WTC11 (cell line): ENCODE data around the gene GRIPAP1. TPM values are rescaled to one million over a fixed set of nuclear protein-coding genes. Genes with fewer than 3 reads are reported as not detected.

Experiments
- ATAC-seq: fragments of 200-7000 bp; cut with Tn5 transposase; 2 replicates; pipeline ENCODE4 v1.10.0; 2021; ENCODE audit warnings: mild to moderate bottlenecking, moderate library complexity
- CTCF ChIA-PET: fragments of 300-600 bp; sonication (Branson Sonifier 250); formaldehyde crosslinking; loops from one replicate; lab custom pipeline; 2021; ENCODE audit warnings: antibody characterized with exemption; lab: Charles Lee
- POLR2A ChIA-PET: fragments of 350-600 bp; sonication (Branson Sonifier 250); formaldehyde crosslinking; loops from one replicate; lab custom pipeline; 2021; ENCODE audit warnings: antibody characterized with exemption; lab: Charles Lee
- DNase-seq: peaks from one replicate; pipeline ENCODE4 v3.0.0; 2021; ENCODE audit warnings: low spot score
- H3K27ac Mint-ChIP-seq: 2 replicates; pipeline ENCODE4 v1.8.0; 2021; ENCODE audit warnings: mixed read lengths
- H3K27me3 Mint-ChIP-seq: 2 replicates; pipeline ENCODE4 v1.8.0; 2021; ENCODE audit warnings: low read depth, mild to moderate bottlenecking, moderate library complexity, mixed read lengths
- H3K36me3 Mint-ChIP-seq: 2 replicates; pipeline ENCODE4 v1.8.0; 2021; ENCODE audit warnings: mixed read lengths
- H3K4me1 Mint-ChIP-seq: 2 replicates; pipeline ENCODE4 v1.8.0; 2022; ENCODE audit warnings: mixed read lengths
- H3K4me3 Mint-ChIP-seq: 2 replicates; pipeline ENCODE4 v1.8.0; 2021; ENCODE audit warnings: mild to moderate bottlenecking, moderate library complexity, mixed read lengths
- H3K9me3 Mint-ChIP-seq: 2 replicates; pipeline ENCODE4 v1.8.0; 2021; ENCODE audit warnings: mixed read lengths
- AFF4 ChIP-seq: sonication (generic); formaldehyde crosslinking; IDR thresholded peaks from 2 replicates; pipeline ENCODE4 v1.8.1; 2023; ENCODE audit warnings: mild to moderate bottlenecking, missing genetic modification reagents, borderline replicate concordance
- AR ChIP-seq: fragments of 250-450 bp; sonication (Bioruptor Pico); IDR thresholded peaks from 2 replicates; pipeline ENCODE4 v1.9.0; 2021; ENCODE audit warnings: mild to moderate bottlenecking
- ATF3 ChIP-seq: sonication (generic); formaldehyde crosslinking; conservative IDR thresholded peaks from 2 replicates; pipeline ENCODE4 v1.8.1; 2022; ENCODE audit warnings: mild to moderate bottlenecking, missing genetic modification reagents
- CBFB ChIP-seq: sonication (generic); formaldehyde crosslinking; IDR thresholded peaks from 2 replicates; pipeline ENCODE4 v1.8.1; 2022; ENCODE audit warnings: mild to moderate bottlenecking, low read depth, missing genetic modification reagents
- CDX4 ChIP-seq: fragments of 250-450 bp; sonication (Bioruptor Pico); IDR thresholded peaks from 2 replicates; pipeline ENCODE4 v1.9.0; 2021; ENCODE audit warnings: moderate library complexity, mild to moderate bottlenecking, inconsistent platforms, borderline replicate concordance
- E2F1 ChIP-seq: sonication (generic); formaldehyde crosslinking; IDR thresholded peaks from 2 replicates; pipeline ENCODE4 v1.8.0; 2022; ENCODE audit warnings: mild to moderate bottlenecking, missing genetic modification reagents
- ELF4 ChIP-seq: sonication (generic); formaldehyde crosslinking; IDR thresholded peaks from 2 replicates; pipeline ENCODE4 v1.8.1; 2022; ENCODE audit warnings: low read depth, mild to moderate bottlenecking, moderate library complexity, missing genetic modification reagents
- IRF2 ChIP-seq: sonication (generic); formaldehyde crosslinking; IDR thresholded peaks from 2 replicates; pipeline ENCODE4 v1.8.0; 2022; ENCODE audit warnings: low read depth, missing genetic modification reagents, borderline replicate concordance
- JUN ChIP-seq: sonication (generic); formaldehyde crosslinking; IDR thresholded peaks from 2 replicates; pipeline ENCODE4 v1.8.0; 2023; ENCODE audit warnings: mild to moderate bottlenecking, missing genetic modification reagents
- KAT7 ChIP-seq: sonication (generic); formaldehyde crosslinking; IDR thresholded peaks from 2 replicates; pipeline ENCODE4 v1.8.1; 2023; ENCODE audit warnings: missing genetic modification reagents, mild to moderate bottlenecking, borderline replicate concordance
- SP1 ChIP-seq: sonication (generic); formaldehyde crosslinking; conservative IDR thresholded peaks from 2 replicates; pipeline ENCODE4 v1.8.1; 2022; ENCODE audit warnings: missing genetic modification reagents
- TP53 ChIP-seq: sonication (generic); formaldehyde crosslinking; IDR thresholded peaks from 2 replicates; pipeline ENCODE4 v1.8.1; 2023; ENCODE audit warnings: mild to moderate bottlenecking, missing genetic modification reagents
- USF1 ChIP-seq: sonication (generic); formaldehyde crosslinking; IDR thresholded peaks from 2 replicates; pipeline ENCODE4 v1.8.0; 2022; ENCODE audit warnings: mild to moderate bottlenecking, missing genetic modification reagents
- ZBTB21 ChIP-seq: sonication (generic); formaldehyde crosslinking; IDR thresholded peaks from 2 replicates; pipeline ENCODE4 v1.8.1; 2023; ENCODE audit warnings: mild to moderate bottlenecking, missing genetic modification reagents, borderline replicate concordance
- ZNF281 ChIP-seq: sonication (generic); formaldehyde crosslinking; IDR thresholded peaks from 2 replicates; pipeline ENCODE4 v1.8.0; 2023; ENCODE audit warnings: mild to moderate bottlenecking, missing genetic modification reagents
- ZNF317 ChIP-seq: sonication (generic); formaldehyde crosslinking; IDR thresholded peaks from 2 replicates; pipeline ENCODE4 v1.8.1; 2023; ENCODE audit warnings: low read depth, mild to moderate bottlenecking, moderate library complexity, missing genetic modification reagents, borderline replicate concordance
- ZNF423 ChIP-seq: fragments of 250-450 bp; sonication (Bioruptor Pico); IDR thresholded peaks from 2 replicates; pipeline ENCODE4 v2.1.2; 2022; ENCODE audit warnings: mild to moderate bottlenecking, moderate library complexity
- total RNA-seq: library from RNA; stranded (reverse); gene quantifications from 3 replicates; pipeline ENCODE4 v1.2.3, GENCODE V29; 2021

Gene GRIPAP1
- total RNA-seq, 1 experiment from 2014 or later: 70.7 TPM

GRCh38 chrX:48975541-48975940, 26.5 kb downstream of the GRIPAP1 start (continued):
- no peak for TF ChIP-seq ZNF423

- CTCF ChIA-PET: no interaction called here
- TF ChIP-seq ZNF317 (CRISPR knock-in tag): no peak
- TF ChIP-seq ZNF281 (CRISPR knock-in tag): no peak
- TF ChIP-seq E2F1 (CRISPR knock-in tag): no peak
- no peak for TF ChIP-seq TP53
- TF ChIP-seq ELF4 (CRISPR knock-in tag): no peak
- no peak for TF ChIP-seq CBFB (CRISPR knock-in tag)
- TF ChIP-seq CDX4: no peak
- TF ChIP-seq IRF2 (CRISPR knock-in tag): no peak
- no peak for TF ChIP-seq AR
- TF ChIP-seq, all 79 proteins: peak for 0
- POLR2A ChIA-PET: no interaction called here
- 0 out of 2 replicates have a peak, but pooled peaks cover 4% of the 10 kb centered on the region for H3K4me1 Mint-ChIP-seq
- H3K9me3 Mint-ChIP-seq: no peaks in the 10 kb centered on the region
- ATAC-seq: no peak
- H3K4me3 Mint-ChIP-seq: no peak overlapping the region
- no peaks in the 10 kb centered on the region for H3K27me3 Mint-ChIP-seq
- H3K36me3 Mint-ChIP-seq: peaks cover 28% of the 10 kb centered on the region
- no peak overlapping the region for H3K27ac Mint-ChIP-seq
- DNase-seq: no peak
These were observed 27.0 kb downstream of the GRIPAP1 start for GRCh38 chrX:48975041-48975440.

GRCh38 chrX:48974574-48974973, 27.5 kb downstream of the GRIPAP1 start:
- Mint-ChIP-seq H3K27ac (no peak overlapping the region), H3K4me1 (0 out of 2 replicates have a peak, but pooled peaks cover 4% of the 10 kb centered on the region), H3K36me3 (peaks cover 28% of the 10 kb centered on the region), H3K4me3 (no peak overlapping the region), H3K9me3 (no peaks in the 10 kb centered on the region), H3K27me3 (no peaks in the 10 kb centered on the region)
- ATAC-seq (no peak), DNase-seq (no peak)
- POLR2A ChIA-PET: no interaction called here
- TF ChIP-seq USF1: no peak
- CTCF ChIA-PET: no interaction called here

- ATAC-seq (no peak), DNase-seq (no peak)
- H3K36me3 Mint-ChIP-seq: peaks cover 28% of the 10 kb centered on the region
- no peaks in the 10 kb centered on the region for H3K27me3 Mint-ChIP-seq
- H3K4me1 Mint-ChIP-seq: 0 out of 2 replicates have a peak, but pooled peaks cover 4% of the 10 kb centered on the region
- H3K27ac Mint-ChIP-seq: no peak overlapping the region
- CTCF ChIA-PET: no interaction called here
- no peak overlapping the region for H3K4me3 Mint-ChIP-seq
- POLR2A ChIA-PET: no interaction called here
- no peaks in the 10 kb centered on the region for H3K9me3 Mint-ChIP-seq
- no peak for TF ChIP-seq JUN
- no peak for TF ChIP-seq ATF3
- no peak for TF ChIP-seq SP1 (CRISPR knock-in tag)
- TF ChIP-seq ZBTB21 (CRISPR knock-in tag): no peak
- no peak for TF ChIP-seq AFF4
- TF ChIP-seq KAT7 (CRISPR knock-in tag): no peak
These were observed 28.0 kb downstream of the GRIPAP1 start for GRCh38 chrX:48974033-48974432.
